Naive thymus-derived CD4-positive, alpha-beta T cell (primary cell): ENCODE results near the gene EFNA2. TPM values are rescaled to one million over a fixed set of nuclear protein-coding genes. Genes with fewer than 3 reads are reported as not detected.

Source experiments
- ATAC-seq: fragments of 150-1000 bp; cut with Tn5 transposase; 2 replicates; pipeline ENCODE4 v1.10.0; 2021; ENCODE audit warnings: mild to moderate bottlenecking, moderate library complexity
- CTCF ChIA-PET: fragments of 350-600 bp; sonication (Branson Sonifier 250); formaldehyde crosslinking; loops from one replicate; lab custom pipeline; 2021; ENCODE audit warnings: antibody characterized with exemption; lab: Charles Lee
- POLR2A ChIA-PET: fragments of 350-600 bp; sonication (Branson Sonifier 250); formaldehyde crosslinking; loops from one replicate; lab custom pipeline; 2021; ENCODE audit warnings: antibody characterized with exemption, inconsistent platforms; lab: Charles Lee
- DNase-seq, 9 donors: peaks; one replicate each; pipeline versions ENCODE4 v3.0.0 to v3.0.0-alpha.2; 2020 to 2022; ENCODE audit warnings: mixed read lengths in 1 of 9
- H3K27ac ChIP-seq: one replicate; pipeline ENCODE4 v1.7.0; 2013; ENCODE audit warnings: mild to moderate bottlenecking, low read depth, low read length, moderate library complexity
- H3K27me3 ChIP-seq, 2 donors: one replicate each; pipeline ENCODE4 v1.7.0; 2013; ENCODE audit warnings: low read length in 2 of 2, mild to moderate bottlenecking in 2 of 2, moderate library complexity in 2 of 2; ENCODE audit not compliant: control insufficient read depth in 2 of 2, insufficient read depth in 2 of 2
- H3K36me3 ChIP-seq, 3 experiments: 1 replicate in 2 of 3; 2 replicates in 1 of 3; pipeline ENCODE4 v1.7.0; 2013; ENCODE audit warnings: low read length in 3 of 3, mild to moderate bottlenecking in 3 of 3, moderate library complexity in 1 of 3; ENCODE audit not compliant: insufficient read depth in 3 of 3, control insufficient read depth in 2 of 3
- H3K4me1 ChIP-seq, 2 donors: one replicate each; pipeline ENCODE4 v1.7.0; 2013; ENCODE audit warnings: low read length in 2 of 2, mild to moderate bottlenecking in 2 of 2, moderate library complexity in 1 of 2; ENCODE audit not compliant: control insufficient read depth in 2 of 2, insufficient read depth in 2 of 2
- H3K4me3 ChIP-seq: 2 replicates; pipeline ENCODE4 v1.7.0; 2013; ENCODE audit warnings: mild to moderate bottlenecking, low read length
- H3K9me3 ChIP-seq, 3 experiments: 1 replicate in 2 of 3; 2 replicates in 1 of 3; pipeline ENCODE4 v1.7.0; 2013; ENCODE audit warnings: low read length in 3 of 3; ENCODE audit not compliant: control insufficient read depth in 2 of 3
- H3K27ac Mint-ChIP-seq, 9 donors: one replicate each; pipeline ENCODE4 v1.8.0; 2020 to 2022; ENCODE audit warnings: mixed read lengths in 9 of 9, mild to moderate bottlenecking in 8 of 9, moderate library complexity in 5 of 9, inconsistent platforms in 2 of 9
- H3K27me3 Mint-ChIP-seq, 5 donors: one replicate each; pipeline ENCODE4 v1.8.0; 2021 to 2022; ENCODE audit warnings: mixed read lengths in 5 of 5, mild to moderate bottlenecking in 1 of 5
- H3K36me3 Mint-ChIP-seq, 5 donors: one replicate each; pipeline ENCODE4 v1.8.0; 2020 to 2022; ENCODE audit warnings: mixed read lengths in 5 of 5, mild to moderate bottlenecking in 3 of 5, inconsistent platforms in 1 of 5
- H3K4me1 Mint-ChIP-seq, 7 donors: one replicate each; pipeline ENCODE4 v1.8.0; 2020 to 2022; ENCODE audit warnings: mixed read lengths in 7 of 7, mild to moderate bottlenecking in 3 of 7, inconsistent platforms in 1 of 7
- H3K4me3 Mint-ChIP-seq, 10 donors: one replicate each; pipeline ENCODE4 v1.8.0; 2020 to 2022; ENCODE audit warnings: mild to moderate bottlenecking in 10 of 10, mixed read lengths in 10 of 10, moderate library complexity in 6 of 10, inconsistent platforms in 2 of 10
- H3K9me3 Mint-ChIP-seq, 11 donors: one replicate each; pipeline ENCODE4 v1.8.0; 2020 to 2022; ENCODE audit warnings: mixed read lengths in 11 of 11, mild to moderate bottlenecking in 4 of 11, inconsistent platforms in 1 of 11, moderate library complexity in 1 of 11
- intact Hi-C, 2 donors: fragments of 100-400 bp; cut with micrococcal nuclease; formaldehyde crosslinking; loops; one replicate each; pipeline ENCODE4 v1.15.1; 2023
- polyA plus RNA-seq, 2 donors: library from polyadenylated mRNA; unstranded; fragments of 300-500 nt; fragmentation: Illumina TruSeq; gene quantifications; one replicate each; pipeline ENCODE4 v1.2.3, GENCODE V29; 2021
- total RNA-seq, 6 experiments: library from RNA in 5 of 6; stranded (reverse) in 5 of 6; gene quantifications; 1 replicate in 5 of 6; 2 replicates in 1 of 6; pipeline ENCODE4 v1.2.3 and lab custom pipeline; 2021 to 2026

The EFNA2 gene
- total and polyA plus RNA-seq, 7 experiments from 2014 or later: not detected

GRCh38 chr19:1250437-1251260, 35.0 kb upstream of the EFNA2 start:
- ATAC-seq (no peak), DNase-seq (peak; percentile 55 to 79 (median 73))
- H3K27ac ChIP-seq: peak overlapping the region; percentile 93
- H3K4me1 ChIP-seq: peaks cover 19 to 30% of the 10 kb centered on the region in 2 donors
- Mint-ChIP-seq H3K9me3 (peaks cover 0 to 3% (median 0%) of the 10 kb centered on the region in 11 donors), H3K36me3 (peaks cover 0 to 19% (median 0%) of the 10 kb centered on the region in 5 donors), H3K4me1 (peaks cover 0 to 16% (median 11%) of the 10 kb centered on the region in 7 donors), H3K27ac (peak overlapping the region; percentile 83 to 94 (median 91)), H3K27me3 (no peaks in the 10 kb centered on the region), H3K4me3 (peak overlapping the region; percentile 88 to 97 (median 94))
- peaks cover 14 to 33% (median 20%) of the 10 kb centered on the region in 3 experiments for H3K36me3 ChIP-seq
- POLR2A ChIA-PET: interaction anchor here (1.0 to 10.8 kb wide), 8 partner anchors 9 to 223 kb away, joined by 3 to 229 read pairs (median 6); partner anchors contain the start of gene CIRBP
- intact Hi-C loops: no loop called here
- CTCF ChIA-PET: no interaction called here
- peak overlapping the region; percentile 63 for H3K4me3 ChIP-seq
- H3K9me3 ChIP-seq: no peaks in the 10 kb centered on the region
- H3K27me3 ChIP-seq: no peaks in the 10 kb centered on the region

GRCh38 chr19:1251330-1252220, 34.1 kb upstream of the EFNA2 start:
- Mint-ChIP-seq H3K4me1 (peaks cover 0 to 23% (median 16%) of the 10 kb centered on the region in 7 donors), H3K27me3 (no peaks in the 10 kb centered on the region), H3K9me3 (peaks cover 0 to 3% (median 0%) of the 10 kb centered on the region in 11 donors), H3K4me3 (peak overlapping the region; percentile 88 to 97 (median 94)), H3K36me3 (peaks cover 0 to 19% (median 0%) of the 10 kb centered on the region in 5 donors), H3K27ac (peak overlapping the region; percentile 83 to 94 (median 91))
- ChIA-PET POLR2A (interaction anchor here (1.0 to 10.8 kb wide), 6 partner anchors 10 to 603 kb away, joined by 3 to 229 read pairs (median 14); partner anchors contain the start of gene CIRBP), CTCF (no interaction called here)
- Histone ChIP-seq H3K9me3 (no peaks in the 10 kb centered on the region), H3K27me3 (no peaks in the 10 kb centered on the region), H3K4me1 (peaks cover 19 to 35% of the 10 kb centered on the region in 2 donors), H3K27ac (peak overlapping the region; percentile 93), H3K4me3 (peak overlapping the region; percentile 63), H3K36me3 (peaks cover 19 to 41% (median 27%) of the 10 kb centered on the region in 3 experiments)
- no peak for ATAC-seq
- intact Hi-C loops: loop anchor here in 1 of 2 donors (1.0 kb wide), 1 partner anchor 454 kb away; the partner anchor contains the start of gene PTBP1
- peak in 8 of 9 donors; percentile 60 to 74 (median 68) for DNase-seq

- CTCF ChIA-PET: interaction anchor here (0.6 to 1.9 kb wide), 5 partner anchors 8 to 347 kb away, joined by 3 to 13 read pairs (median 3); no protein-coding TSS in a partner anchor
- intact Hi-C loops: loop anchor here in 1 of 2 donors (1.0 kb wide), 1 partner anchor 455 kb away; the partner anchor contains the start of gene PTBP1
- peak overlapping the region; percentile 28 to 93 (median 87) for H3K27ac Mint-ChIP-seq
- Histone ChIP-seq H3K9me3 (no peaks in the 10 kb centered on the region), H3K4me1 (peaks cover 19 to 41% of the 10 kb centered on the region in 2 donors), H3K27ac (peak overlapping the region; percentile 93), H3K27me3 (no peaks in the 10 kb centered on the region), H3K4me3 (peak overlapping the region; percentile 63), H3K36me3 (peaks cover 19 to 49% (median 29%) of the 10 kb centered on the region in 3 experiments)
- no peaks in the 10 kb centered on the region for H3K27me3 Mint-ChIP-seq
- ATAC-seq (peak; percentile 12), DNase-seq (peak in 8 of 9 donors; percentile 49 to 74 (median 60))
- H3K36me3 Mint-ChIP-seq: peaks cover 0 to 20% (median under 1%) of the 10 kb centered on the region in 5 donors
- POLR2A ChIA-PET: interaction anchor here (0.8 to 10.8 kb wide), 10 partner anchors 8 to 602 kb away, joined by 3 to 229 read pairs (median 10); partner anchors contain the start of genes ARHGAP45, CIRBP and FAM174C
- peaks cover 0 to 25% (median 18%) of the 10 kb centered on the region in 7 donors for H3K4me1 Mint-ChIP-seq
- peaks cover 0 to 3% (median 0%) of the 10 kb centered on the region in 11 donors for H3K9me3 Mint-ChIP-seq
- peak overlapping the region; percentile 87 to 97 (median 92) for H3K4me3 Mint-ChIP-seq
Measured at GRCh38 chr19:1252221-1252820, 33.4 kb upstream of the EFNA2 start.

GRCh38 chr19:1252821-1253513, 32.7 kb upstream of the EFNA2 start:
- peaks cover 19 to 55% (median 29%) of the 10 kb centered on the region in 3 experiments for H3K36me3 ChIP-seq
- H3K36me3 Mint-ChIP-seq: peaks cover 0 to 24% (median 4%) of the 10 kb centered on the region in 5 donors
- intact Hi-C loops: loop anchor here in 1 of 2 donors (1.0 kb wide), 1 partner anchor 456 kb away; the partner anchor contains the start of gene PTBP1

GRCh38 chr19:1253514-1254080, 32.1 kb upstream of the EFNA2 start:
- Histone ChIP-seq H3K27me3 (no peaks in the 10 kb centered on the region), H3K27ac (peak overlapping the region; percentile 93), H3K36me3 (peaks cover 19 to 56% (median 29%) of the 10 kb centered on the region in 3 experiments), H3K4me3 (peak overlapping the region; percentile 63), H3K9me3 (no peaks in the 10 kb centered on the region), H3K4me1 (peaks cover 30 to 47% of the 10 kb centered on the region in 2 donors)
- DNase-seq: peak in 1 of 9 donors; percentile 20
- Mint-ChIP-seq H3K9me3 (peaks cover 0 to 3% (median 0%) of the 10 kb centered on the region in 11 donors), H3K4me3 (peak overlapping the region in 8 of 10 donors; percentile 61 to 97 (median 84)), H3K4me1 (peaks cover 9 to 36% (median 30%) of the 10 kb centered on the region in 7 donors), H3K36me3 (peaks cover 0 to 24% (median 4%) of the 10 kb centered on the region in 5 donors), H3K27me3 (no peaks in the 10 kb centered on the region), H3K27ac (peak overlapping the region in 8 of 9 donors; percentile 21 to 90 (median 78))
- ATAC-seq: no peak
- intact Hi-C loops: no loop called here
- POLR2A ChIA-PET: interaction anchor here (1.0 to 10.8 kb wide), 7 partner anchors 8 to 226 kb away, joined by 3 to 229 read pairs (median 14); partner anchors contain the start of genes CIRBP and FAM174C
- CTCF ChIA-PET: interaction anchor here (1.3 to 1.9 kb wide), 3 partner anchors 8 to 13 kb away, joined by 3 to 13 read pairs (median 13); no protein-coding TSS in a partner anchor

More at GRCh38 chr19:1252821-1253513, 32.7 kb upstream of the EFNA2 start:
- H3K4me3 Mint-ChIP-seq: peak overlapping the region in 9 of 10 donors; percentile 61 to 97 (median 91)
- peaks cover 0 to 3% (median 0%) of the 10 kb centered on the region in 11 donors for H3K9me3 Mint-ChIP-seq
- H3K9me3 ChIP-seq: no peaks in the 10 kb centered on the region
- peak; percentile 33 for ATAC-seq
- ChIA-PET POLR2A (interaction anchor here (0.8 to 10.8 kb wide), 7 partner anchors 8 to 226 kb away, joined by 3 to 229 read pairs (median 14); partner anchors contain the start of genes ARHGAP45, CIRBP and FAM174C), CTCF (interaction anchor here (0.6 to 1.9 kb wide), 5 partner anchors 8 to 348 kb away, joined by 3 to 13 read pairs (median 3); no protein-coding TSS in a partner anchor)
- no peaks in the 10 kb centered on the region for H3K27me3 ChIP-seq
- peaks cover 6 to 31% (median 24%) of the 10 kb centered on the region in 7 donors for H3K4me1 Mint-ChIP-seq
- H3K27ac Mint-ChIP-seq: peak overlapping the region in 7 of 9 donors; percentile 71 to 93 (median 82)
- peak overlapping the region; percentile 93 for H3K27ac ChIP-seq
- peak; percentile 52 to 85 (median 67) for DNase-seq
- peak overlapping the region; percentile 63 for H3K4me3 ChIP-seq
- H3K27me3 Mint-ChIP-seq: no peaks in the 10 kb centered on the region
- peaks cover 24 to 43% of the 10 kb centered on the region in 2 donors for H3K4me1 ChIP-seq
